ENCODE results near the gene UBE2G1. TPM values are rescaled to one million over a fixed set of nuclear protein-coding genes. Genes with fewer than 3 reads are reported as not detected.

UBE2G1 gene
- total and polyA plus RNA-seq, 2 of the 13 experiments (the other 11 are each of a cell fraction or from before 2014, with no cell fraction given): 27.9 to 42.6 TPM

- TF ChIP-seq, protein P1, sequence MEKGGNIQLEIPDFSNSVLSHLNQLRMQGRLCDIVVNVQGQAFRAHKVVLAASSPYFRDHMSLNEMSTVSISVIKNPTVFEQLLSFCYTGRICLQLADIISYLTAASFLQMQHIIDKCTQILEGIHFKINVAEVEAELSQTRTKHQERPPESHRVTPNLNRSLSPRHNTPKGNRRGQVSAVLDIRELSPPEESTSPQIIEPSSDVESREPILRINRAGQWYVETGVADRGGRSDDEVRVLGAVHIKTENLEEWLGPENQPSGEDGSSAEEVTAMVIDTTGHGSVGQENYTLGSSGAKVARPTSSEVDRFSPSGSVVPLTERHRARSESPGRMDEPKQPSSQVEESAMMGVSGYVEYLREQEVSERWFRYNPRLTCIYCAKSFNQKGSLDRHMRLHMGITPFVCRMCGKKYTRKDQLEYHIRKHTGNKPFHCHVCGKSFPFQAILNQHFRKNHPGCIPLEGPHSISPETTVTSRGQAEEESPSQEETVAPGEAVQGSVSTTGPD (CRISPR knock-in tag; IDR thresholded peaks at IDR 0.05): peak; percentile 73; the same call in 1 of the 2 replicates
- TF ChIP-seq CTCF (CRISPR knock-in tag; IDR thresholded peaks at IDR 0.05): peak; percentile 74
- TF ChIP-seq, protein P2, sequence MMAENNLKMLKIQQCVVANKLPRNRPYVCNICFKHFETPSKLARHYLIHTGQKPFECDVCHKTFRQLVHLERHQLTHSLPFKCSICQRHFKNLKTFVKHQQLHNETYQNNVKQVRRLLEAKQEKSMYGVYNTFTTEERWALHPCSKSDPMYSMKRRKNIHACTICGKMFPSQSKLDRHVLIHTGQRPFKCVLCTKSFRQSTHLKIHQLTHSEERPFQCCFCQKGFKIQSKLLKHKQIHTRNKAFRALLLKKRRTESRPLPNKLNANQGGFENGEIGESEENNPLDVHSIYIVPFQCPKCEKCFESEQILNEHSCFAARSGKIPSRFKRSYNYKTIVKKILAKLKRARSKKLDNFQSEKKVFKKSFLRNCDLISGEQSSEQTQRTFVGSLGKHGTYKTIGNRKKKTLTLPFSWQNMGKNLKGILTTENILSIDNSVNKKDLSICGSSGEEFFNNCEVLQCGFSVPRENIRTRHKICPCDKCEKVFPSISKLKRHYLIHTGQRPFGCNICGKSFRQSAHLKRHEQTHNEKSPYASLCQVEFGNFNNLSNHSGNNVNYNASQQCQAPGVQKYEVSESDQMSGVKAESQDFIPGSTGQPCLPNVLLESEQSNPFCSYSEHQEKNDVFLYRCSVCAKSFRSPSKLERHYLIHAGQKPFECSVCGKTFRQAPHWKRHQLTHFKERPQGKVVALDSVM (CRISPR knock-in tag; IDR thresholded peaks at IDR 0.05): peak; percentile 46; the same call in 1 of the 2 replicates
- peak; percentile 62 for TF ChIP-seq THAP11 (CRISPR knock-in tag; IDR thresholded peaks at IDR 0.05)
- no peak for TF ChIP-seq FOXO1 (CRISPR knock-in tag; IDR thresholded peaks at IDR 0.05)
- no peak for TF ChIP-seq NONO (IDR thresholded peaks at IDR 0.05)
- peak; percentile 48; the same call in 1 of the 2 replicates for TF ChIP-seq NONO (CRISPR knock-in tag; conservative IDR thresholded peaks at IDR 0.05)
- TF ChIP-seq E2F5 (CRISPR knock-in tag; conservative IDR thresholded peaks at IDR 0.05): 0 out of 2 replicates have a peak, but pooled peaks have one; percentile 63
- peak; percentile 39; the same call in 1 of the 2 replicates for TF ChIP-seq ZMYM4 (CRISPR knock-in tag; IDR thresholded peaks at IDR 0.05)
- TF ChIP-seq MZF1 (CRISPR knock-in tag; IDR thresholded peaks at IDR 0.05; ENCODE audit: borderline replicate concordance): no peak
- TF ChIP-seq MTA1 (CRISPR knock-in tag; IDR thresholded peaks at IDR 0.05; ENCODE audit: borderline replicate concordance): 0 out of 2 replicates have a peak, but pooled peaks have one; percentile 36
- TF ChIP-seq ISX (CRISPR knock-in tag; conservative IDR thresholded peaks at IDR 0.05): peak; percentile 77; the same call in 1 of the 2 replicates
- TF ChIP-seq ZNF747 (CRISPR knock-in tag; IDR thresholded peaks at IDR 0.05; ENCODE audit: borderline replicate concordance): 0 out of 2 replicates have a peak, but pooled peaks have one; percentile 23
- TF ChIP-seq ZNF616 (CRISPR knock-in tag; IDR thresholded peaks at IDR 0.05; ENCODE audit: low read depth): peak; percentile 86; the same call in 1 of the 2 replicates
- no peak for TF ChIP-seq ZNF549 (CRISPR knock-in tag; IDR thresholded peaks at IDR 0.05)
- TF ChIP-seq PHF5A (CRISPR knock-in tag; IDR thresholded peaks at IDR 0.05; ENCODE audit: low read depth, unreplicated experiment): no peak
- no peak for TF ChIP-seq ZC3H4 (CRISPR knock-in tag; IDR thresholded peaks at IDR 0.05; ENCODE audit: borderline replicate concordance)
- peak; percentile 81 for TF ChIP-seq STAG1 (CRISPR knock-in tag; IDR thresholded peaks at IDR 0.05)
- TF ChIP-seq MYC (CRISPR knock-in tag; IDR thresholded peaks at IDR 0.05; ENCODE audit: borderline replicate concordance): peak; percentile 50; the same call in 1 of the 2 replicates
- TF ChIP-seq SOX13 (IDR thresholded peaks at IDR 0.05): no peak
- TF ChIP-seq SOX13 (CRISPR knock-in tag; conservative IDR thresholded peaks at IDR 0.05 in 1 of 2, IDR thresholded peaks at IDR 0.05 in 1 of 2): peak in 1 of 2 experiments; percentile 14; a peak in 1 of 4 replicates
- TF ChIP-seq ZNF564 (CRISPR knock-in tag; IDR thresholded peaks at IDR 0.05): 0 out of 2 replicates have a peak, but pooled peaks have one; percentile 15
- TF ChIP-seq FOSL2 (CRISPR knock-in tag; IDR thresholded peaks at IDR 0.05): peak; percentile 19
- no peak for TF ChIP-seq ATF1 (CRISPR knock-in tag; IDR thresholded peaks at IDR 0.05)
- TF ChIP-seq ETV6 (CRISPR knock-in tag; conservative IDR thresholded peaks at IDR 0.05): no peak
Measured at GRCh38 chr17:4366327-4367063, at the start of gene UBE2G1 (continued).

Data from HepG2 (cell line).